A549 (cell line): Measurements from ENCODE around the gene CBFA2T3. TPM values are rescaled to one million over a fixed set of nuclear protein-coding genes. Genes with fewer than 3 reads are reported as not detected.
A peak's percentile ranks its signal among the peaks of the same experiment; 100 is the strongest.

Source experiments
- ATAC-seq, 2 experiments: fragments of 200-7000 bp in 1 of 2; fragments of >200 bp in 1 of 2; cut with Nextera tagmentation in 1 of 2; cut with Tn5 transposase in 1 of 2; 3 replicates each; pipeline versions ENCODE4 v1.8.0 to v1.9.1; 2018 to 2020; ENCODE audit warnings: mild to moderate bottlenecking in 1 of 2, moderate library complexity in 1 of 2
- CTCF ChIA-PET: fragments of 300-600 bp; sonication (Branson Sonifier 250); formaldehyde crosslinking; extraction: SDS; loops from one replicate; lab custom pipeline; 2021; ENCODE audit warnings: antibody characterized with exemption, inconsistent platforms; lab: Yijun Ruan, JAX
- POLR2A ChIA-PET: fragments of 350-600 bp; formaldehyde crosslinking; extraction: SDS; loops from one replicate; lab custom pipeline; 2021; ENCODE audit warnings: antibody characterized with exemption, inconsistent platforms; lab: Yijun Ruan, JAX
- DNase-seq, 2 experiments: peaks; one replicate each; pipeline versions ENCODE4 v3.0.0 to v3.0.0-alpha.2; 2011 to 2016; ENCODE audit warnings: low read depth in 1 of 2, low spot score in 1 of 2
- FAIRE-seq: peaks from 2 replicates; lab custom pipeline; 2011; peaks lifted over from hg19 to GRCh38; lab: Jason Lieb, UNC
- H3K27ac ChIP-seq, 2 experiments: fragments of >200 bp; sonication (Bioruptor Twin); formaldehyde crosslinking; 3 replicates each; pipeline ENCODE4 v1.5.1; 2016 to 2017
- H3K4me1 ChIP-seq: fragments of >200 bp; sonication (Bioruptor Twin); formaldehyde crosslinking; 3 replicates; pipeline ENCODE4 v1.6.1; 2016
- H3K4me2 ChIP-seq: fragments of >200 bp; sonication (Bioruptor Twin); formaldehyde crosslinking; 3 replicates; pipeline ENCODE4 v1.6.1; 2016
- H3K4me3 ChIP-seq: fragments of >200 bp; sonication (Bioruptor Twin); formaldehyde crosslinking; 3 replicates; pipeline ENCODE4 v1.5.1; 2016
- H3K9me3 ChIP-seq: fragments of >200 bp; sonication (Bioruptor Twin); formaldehyde crosslinking; 3 replicates; pipeline ENCODE4 v1.6.1; 2016
- BCL3 ChIP-seq: fragments of >200 bp; sonication (Bioruptor Twin); formaldehyde crosslinking; IDR thresholded peaks from 3 replicates; pipeline ENCODE4 v1.6.1; 2016
- CHD4 ChIP-seq: fragments of 200-600 bp; sonication (generic); IDR thresholded peaks from 2 replicates; pipeline ENCODE4 v1.6.1; 2016; ENCODE audit warnings: antibody characterized with exemption, mild to moderate bottlenecking, borderline replicate concordance
- E2F6 ChIP-seq: IDR thresholded peaks from 2 replicates; pipeline ENCODE4 v1.6.1; 2012; ENCODE audit warnings: low read depth, borderline replicate concordance
- FOSB ChIP-seq: fragments of 250-450 bp; sonication (Bioruptor Pico); IDR thresholded peaks from 2 replicates; pipeline ENCODE4 v1.5.0; 2020; ENCODE audit warnings: mild to moderate bottlenecking, moderate library complexity
- HOXA7 ChIP-seq: fragments of 250-450 bp; sonication (Bioruptor Pico); IDR thresholded peaks from 2 replicates; pipeline ENCODE4 v1.5.0; 2020; ENCODE audit warnings: mild to moderate bottlenecking, moderate library complexity
- MAX ChIP-seq: IDR thresholded peaks from 2 replicates; pipeline ENCODE4 v1.6.1; 2012
- NR3C1 ChIP-seq: fragments of >200 bp; sonication (Bioruptor Twin); formaldehyde crosslinking; IDR thresholded peaks from 3 replicates; pipeline ENCODE4 v1.6.1; 2017
- PBX3 ChIP-seq: IDR thresholded peaks from 2 replicates; pipeline ENCODE4 v1.6.1; 2012
- REST ChIP-seq: fragments of 200-600 bp; sonication (generic); IDR thresholded peaks from 2 replicates; pipeline ENCODE4 v1.6.1; 2016; ENCODE audit warnings: antibody characterized with exemption, mild to moderate bottlenecking, moderate library complexity
- USF2 ChIP-seq: fragments of 450-650 bp; IDR thresholded peaks from 2 replicates; pipeline ENCODE4 v1.6.1; 2014; ENCODE audit warnings: antibody characterized with exemption
- ZC3H11A ChIP-seq: fragments of 450-650 bp; IDR thresholded peaks from 2 replicates; pipeline ENCODE4 v1.6.1; 2014; ENCODE audit warnings: antibody characterized with exemption, mild to moderate bottlenecking
- ZFP36 ChIP-seq: fragments of 450-650 bp; IDR thresholded peaks from 2 replicates; pipeline ENCODE4 v1.6.1; 2014; ENCODE audit warnings: borderline replicate concordance; ENCODE audit not compliant: partially characterized antibody
- WGBS: methylation state at CpG from one replicate; pipeline ENCODE4 v1.1.6; 2017; ENCODE audit errors: missing lambda C conversion rate; 5-methylcytosine and 5-hydroxymethylcytosine counted together
- polyA plus RNA-seq, 4 experiments: library from polyadenylated mRNA; depleted of rRNA in 3 of 4; stranded (reverse); fragments of >200 nt; fragmentation: RNase III in 1 of 4; extraction: RNeasy Plus Mini Kit Qiagen cat#74134 plus additional on column Dnase treatment in 1 of 4; gene quantifications; 2 replicates in 3 of 4; 3 replicates in 1 of 4; pipeline ENCODE4 v1.2.3, GENCODE V29; 2011 to 2017

The CBFA2T3 gene
- polyA plus RNA-seq, 2 of the 4 experiments (the other 2 are of a cell fraction) = 0.08 TPM; not detected in 1

GRCh38 chr16:88855736-88856121 is 121.3 kb downstream of the CBFA2T3 start (continued):
- TF ChIP-seq MAX = no peak
- TF ChIP-seq REST = no peak
- no peak for TF ChIP-seq USF2
- no peak for TF ChIP-seq NR3C1

GRCh38 chr16:88855176-88855575 is 121.8 kb downstream of the CBFA2T3 start:
- peak overlapping the region; percentile 89; the same call in 2 of the 3 replicates for H3K4me2 ChIP-seq
- H3K27ac ChIP-seq = no peak overlapping the region
- no peaks in the 10 kb centered on the region for H3K9me3 ChIP-seq
- ATAC-seq = no peak
- POLR2A ChIA-PET = no interaction called here
- CTCF ChIA-PET = interaction anchor here (1.1 to 1.7 kb wide), 2 partner anchors 43 to 313 kb away, joined by 3 to 8 read pairs; partner anchors contain the start of gene APRT
- DNase-seq = no peak
- H3K4me1 ChIP-seq = peaks cover 19% of the 10 kb centered on the region
- FAIRE-seq = no peak
- TF ChIP-seq ZC3H11A (no peak), E2F6 (no peak), ZFP36 (no peak), REST (no peak), HOXA7 (CRISPR knock-in tag) (no peak), PBX3 (no peak), CHD4 (no peak), FOSB (CRISPR knock-in tag) (no peak), BCL3 (no peak)
- WGBS = 83% methylated on average over 8 of the region's 8 CpGs
- no peak overlapping the region for H3K4me3 ChIP-seq
